H1 (cell line): ENCODE data around the gene STK33. TPM values are rescaled to one million over a fixed set of nuclear protein-coding genes. Genes with fewer than 3 reads are reported as not detected.

ENCODE experiments used
- CHD2 ChIP-seq: IDR thresholded peaks from 2 replicates; pipeline ENCODE4 v1.6.1; 2012; ENCODE audit warnings: low read length, improper control_type of control experiment
- KDM1A ChIP-seq: fragments of 200-600, 300-600 bp; sonication (generic); IDR thresholded peaks from 2 replicates; pipeline ENCODE4 v1.7.1; 2016; ENCODE audit warnings: mild to moderate bottlenecking, low read length, borderline replicate concordance
- KDM5A ChIP-seq: fragments of 200-600 bp; IDR thresholded peaks from 2 replicates; pipeline ENCODE4 v1.7.1; 2012; ENCODE audit warnings: mild to moderate bottlenecking, low read length, inconsistent platforms, mixed read lengths
- POU5F1 ChIP-seq: IDR thresholded peaks from 2 replicates; pipeline ENCODE4 v1.6.1; 2011; ENCODE audit warnings: low read depth, mild to moderate bottlenecking, low read length, moderate library complexity
- SIX5 ChIP-seq: IDR thresholded peaks from 2 replicates; pipeline ENCODE4 v1.6.1; 2011; ENCODE audit warnings: mild to moderate bottlenecking, low read depth, low read length
- polyA plus RNA-seq, 7 experiments: library from polyadenylated mRNA; depleted of rRNA in 3 of 7; stranded (reverse) in 5 of 7; unstranded in 2 of 7; fragments of >200 nt in 5 of 7; fragments of 200-250 nt in 2 of 7; gene quantifications; 1 replicate in 5 of 7; 2 replicates in 1 of 7; 4 replicates in 1 of 7; pipeline versions ENCODE4 v1.2.1 to v1.2.3, GENCODE V29; 2011 to 2013; ENCODE audit warnings: missing spikeins in 2 of 7, mixed read lengths in 2 of 7
- total RNA-seq: library from RNA; stranded (reverse); fragmentation: NEBNext Ultra II Directional; extraction: Animal tissue kit (Norgen Biotek cat#: 25700); gene quantifications from 2 replicates; pipeline ENCODE4 v1.2.1, GENCODE V29; 2021
- TF ChIP-seq, protein P1 (sequence below): fragments of 300-600 bp; sonication (generic); IDR thresholded peaks from 2 replicates; pipeline ENCODE4 v1.7.1; 2012; ENCODE audit warnings: low read length, moderate library complexity, mild to moderate bottlenecking, inconsistent platforms; ENCODE audit not compliant: insufficient replicate concordance

STK33 gene
- total and polyA plus RNA-seq, 2 of the 8 experiments (the other 6 are each of a cell fraction or from before 2014, with no cell fraction given), result 8.8 to 25.1 TPM

DNA sequence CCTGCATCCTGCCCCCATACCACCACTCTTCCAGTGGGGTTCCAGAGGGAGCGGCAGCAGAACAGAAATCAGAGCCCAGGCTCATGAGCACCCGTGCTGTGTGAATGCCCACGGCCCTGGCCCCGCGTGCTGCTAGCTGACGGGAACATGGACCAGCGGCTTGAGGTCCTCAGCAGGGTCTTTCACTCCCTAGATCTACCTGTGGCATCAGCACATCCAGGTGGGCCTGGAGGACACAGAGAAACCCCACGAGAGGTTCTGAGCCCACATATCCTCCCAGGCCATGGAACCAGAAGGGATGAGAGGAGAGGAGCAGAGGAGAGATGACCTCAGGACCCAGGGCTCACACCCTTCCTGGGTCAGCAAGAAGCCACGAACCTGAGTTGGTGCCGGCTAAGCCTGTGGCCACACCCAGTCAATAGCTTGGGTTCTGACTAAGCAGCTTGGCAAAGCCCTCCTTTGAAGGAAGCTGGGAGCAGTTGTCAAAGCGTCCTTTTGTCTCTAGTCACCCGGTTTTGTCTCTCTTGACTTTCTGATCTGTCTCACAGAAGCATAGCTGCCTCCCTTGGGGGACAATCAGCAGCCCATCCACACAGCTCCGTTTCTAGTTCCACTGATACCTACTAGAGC lies 241.0 kb downstream of the STK33 start (continued):
- TF ChIP-seq, protein P1, sequence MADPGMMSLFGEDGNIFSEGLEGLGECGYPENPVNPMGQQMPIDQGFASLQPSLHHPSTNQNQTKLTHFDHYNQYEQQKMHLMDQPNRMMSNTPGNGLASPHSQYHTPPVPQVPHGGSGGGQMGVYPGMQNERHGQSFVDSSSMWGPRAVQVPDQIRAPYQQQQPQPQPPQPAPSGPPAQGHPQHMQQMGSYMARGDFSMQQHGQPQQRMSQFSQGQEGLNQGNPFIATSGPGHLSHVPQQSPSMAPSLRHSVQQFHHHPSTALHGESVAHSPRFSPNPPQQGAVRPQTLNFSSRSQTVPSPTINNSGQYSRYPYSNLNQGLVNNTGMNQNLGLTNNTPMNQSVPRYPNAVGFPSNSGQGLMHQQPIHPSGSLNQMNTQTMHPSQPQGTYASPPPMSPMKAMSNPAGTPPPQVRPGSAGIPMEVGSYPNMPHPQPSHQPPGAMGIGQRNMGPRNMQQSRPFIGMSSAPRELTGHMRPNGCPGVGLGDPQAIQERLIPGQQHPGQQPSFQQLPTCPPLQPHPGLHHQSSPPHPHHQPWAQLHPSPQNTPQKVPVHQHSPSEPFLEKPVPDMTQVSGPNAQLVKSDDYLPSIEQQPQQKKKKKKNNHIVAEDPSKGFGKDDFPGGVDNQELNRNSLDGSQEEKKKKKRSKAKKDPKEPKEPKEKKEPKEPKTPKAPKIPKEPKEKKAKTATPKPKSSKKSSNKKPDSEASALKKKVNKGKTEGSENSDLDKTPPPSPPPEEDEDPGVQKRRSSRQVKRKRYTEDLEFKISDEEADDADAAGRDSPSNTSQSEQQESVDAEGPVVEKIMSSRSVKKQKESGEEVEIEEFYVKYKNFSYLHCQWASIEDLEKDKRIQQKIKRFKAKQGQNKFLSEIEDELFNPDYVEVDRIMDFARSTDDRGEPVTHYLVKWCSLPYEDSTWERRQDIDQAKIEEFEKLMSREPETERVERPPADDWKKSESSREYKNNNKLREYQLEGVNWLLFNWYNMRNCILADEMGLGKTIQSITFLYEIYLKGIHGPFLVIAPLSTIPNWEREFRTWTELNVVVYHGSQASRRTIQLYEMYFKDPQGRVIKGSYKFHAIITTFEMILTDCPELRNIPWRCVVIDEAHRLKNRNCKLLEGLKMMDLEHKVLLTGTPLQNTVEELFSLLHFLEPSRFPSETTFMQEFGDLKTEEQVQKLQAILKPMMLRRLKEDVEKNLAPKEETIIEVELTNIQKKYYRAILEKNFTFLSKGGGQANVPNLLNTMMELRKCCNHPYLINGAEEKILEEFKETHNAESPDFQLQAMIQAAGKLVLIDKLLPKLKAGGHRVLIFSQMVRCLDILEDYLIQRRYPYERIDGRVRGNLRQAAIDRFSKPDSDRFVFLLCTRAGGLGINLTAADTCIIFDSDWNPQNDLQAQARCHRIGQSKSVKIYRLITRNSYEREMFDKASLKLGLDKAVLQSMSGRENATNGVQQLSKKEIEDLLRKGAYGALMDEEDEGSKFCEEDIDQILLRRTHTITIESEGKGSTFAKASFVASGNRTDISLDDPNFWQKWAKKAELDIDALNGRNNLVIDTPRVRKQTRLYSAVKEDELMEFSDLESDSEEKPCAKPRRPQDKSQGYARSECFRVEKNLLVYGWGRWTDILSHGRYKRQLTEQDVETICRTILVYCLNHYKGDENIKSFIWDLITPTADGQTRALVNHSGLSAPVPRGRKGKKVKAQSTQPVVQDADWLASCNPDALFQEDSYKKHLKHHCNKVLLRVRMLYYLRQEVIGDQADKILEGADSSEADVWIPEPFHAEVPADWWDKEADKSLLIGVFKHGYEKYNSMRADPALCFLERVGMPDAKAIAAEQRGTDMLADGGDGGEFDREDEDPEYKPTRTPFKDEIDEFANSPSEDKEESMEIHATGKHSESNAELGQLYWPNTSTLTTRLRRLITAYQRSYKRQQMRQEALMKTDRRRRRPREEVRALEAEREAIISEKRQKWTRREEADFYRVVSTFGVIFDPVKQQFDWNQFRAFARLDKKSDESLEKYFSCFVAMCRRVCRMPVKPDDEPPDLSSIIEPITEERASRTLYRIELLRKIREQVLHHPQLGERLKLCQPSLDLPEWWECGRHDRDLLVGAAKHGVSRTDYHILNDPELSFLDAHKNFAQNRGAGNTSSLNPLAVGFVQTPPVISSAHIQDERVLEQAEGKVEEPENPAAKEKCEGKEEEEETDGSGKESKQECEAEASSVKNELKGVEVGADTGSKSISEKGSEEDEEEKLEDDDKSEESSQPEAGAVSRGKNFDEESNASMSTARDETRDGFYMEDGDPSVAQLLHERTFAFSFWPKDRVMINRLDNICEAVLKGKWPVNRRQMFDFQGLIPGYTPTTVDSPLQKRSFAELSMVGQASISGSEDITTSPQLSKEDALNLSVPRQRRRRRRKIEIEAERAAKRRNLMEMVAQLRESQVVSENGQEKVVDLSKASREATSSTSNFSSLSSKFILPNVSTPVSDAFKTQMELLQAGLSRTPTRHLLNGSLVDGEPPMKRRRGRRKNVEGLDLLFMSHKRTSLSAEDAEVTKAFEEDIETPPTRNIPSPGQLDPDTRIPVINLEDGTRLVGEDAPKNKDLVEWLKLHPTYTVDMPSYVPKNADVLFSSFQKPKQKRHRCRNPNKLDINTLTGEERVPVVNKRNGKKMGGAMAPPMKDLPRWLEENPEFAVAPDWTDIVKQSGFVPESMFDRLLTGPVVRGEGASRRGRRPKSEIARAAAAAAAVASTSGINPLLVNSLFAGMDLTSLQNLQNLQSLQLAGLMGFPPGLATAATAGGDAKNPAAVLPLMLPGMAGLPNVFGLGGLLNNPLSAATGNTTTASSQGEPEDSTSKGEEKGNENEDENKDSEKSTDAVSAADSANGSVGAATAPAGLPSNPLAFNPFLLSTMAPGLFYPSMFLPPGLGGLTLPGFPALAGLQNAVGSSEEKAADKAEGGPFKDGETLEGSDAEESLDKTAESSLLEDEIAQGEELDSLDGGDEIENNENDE, result no peak
- no peak for TF ChIP-seq POU5F1
- no peak for TF ChIP-seq CHD2
- TF ChIP-seq KDM1A, result no peak
- TF ChIP-seq KDM5A, result no peak
- no peak for TF ChIP-seq SIX5
